HEK293T (cell line): ENCODE measurements around the gene INSC.

ENCODE experiments used
- ELF4 ChIP-seq: fragments of 450-650 bp; IDR thresholded peaks from 2 replicates; pipeline ENCODE4 v1.6.1; 2017; ENCODE audit warnings: antibody characterized with exemption
- FOXK2 ChIP-seq: fragments of 450-650 bp; IDR thresholded peaks from 2 replicates; pipeline ENCODE4 v1.6.1; 2016; ENCODE audit warnings: mild to moderate bottlenecking
- FOXM1 ChIP-seq: fragments of 450-650 bp; IDR thresholded peaks from 2 replicates; pipeline ENCODE4 v1.6.1; 2017; ENCODE audit warnings: mild to moderate bottlenecking, borderline replicate concordance
- L3MBTL2 ChIP-seq: fragments of 450-650 bp; conservative IDR thresholded peaks from 2 replicates; pipeline ENCODE4 v1.6.1; 2016; ENCODE audit warnings: mild to moderate bottlenecking
- SP1 ChIP-seq: fragments of 450-650 bp; IDR thresholded peaks from 2 replicates; pipeline ENCODE4 v1.6.1; 2017
- SUZ12 ChIP-seq: fragments of 450-650 bp; IDR thresholded peaks from 2 replicates; pipeline ENCODE4 v1.6.1; 2016; ENCODE audit warnings: mild to moderate bottlenecking

DNA sequence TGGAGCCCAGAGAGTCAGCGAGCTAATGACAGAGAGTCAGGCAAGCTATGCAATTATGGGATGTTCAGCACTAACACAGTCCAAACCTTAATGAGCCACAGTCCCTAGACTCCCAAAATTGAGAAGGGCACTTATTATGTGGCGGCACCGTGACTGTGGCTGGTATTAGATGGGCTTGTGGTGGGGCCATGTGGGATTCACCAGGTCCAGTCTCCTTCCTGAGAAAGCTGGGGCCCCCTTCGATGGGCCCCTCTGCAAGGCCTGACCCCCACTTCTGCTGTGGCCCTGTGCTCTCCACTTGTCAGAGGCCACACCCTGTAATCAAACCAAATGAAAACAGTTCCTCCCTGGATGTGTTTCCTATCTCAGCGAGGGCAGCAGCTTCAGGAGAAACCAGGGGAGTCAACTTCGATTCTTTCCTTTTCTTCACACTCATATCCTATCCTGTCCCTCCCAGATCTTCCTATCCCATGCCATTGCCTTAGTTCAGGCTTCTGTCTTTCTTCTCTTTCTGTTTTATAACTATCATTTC is 42.9 kb downstream of the INSC start:
- TF ChIP-seq ELF4 (no peak), L3MBTL2 (no peak), SUZ12 (no peak), FOXM1 (no peak), SP1 (no peak), FOXK2 (no peak)
